Activated CD8-positive, alpha-beta memory T cell treated with anti-CD3 and anti-CD28 coated beads for 4 hours (primary cell): Measurements from ENCODE around the gene ASTN2.

Experiments
- DNase-seq, 2 donors: peaks; one replicate each; pipeline ENCODE4 v3.0.0-alpha.2; 2020; ENCODE audit warnings: low read depth in 2 of 2

The ASTN2 gene

DNA sequence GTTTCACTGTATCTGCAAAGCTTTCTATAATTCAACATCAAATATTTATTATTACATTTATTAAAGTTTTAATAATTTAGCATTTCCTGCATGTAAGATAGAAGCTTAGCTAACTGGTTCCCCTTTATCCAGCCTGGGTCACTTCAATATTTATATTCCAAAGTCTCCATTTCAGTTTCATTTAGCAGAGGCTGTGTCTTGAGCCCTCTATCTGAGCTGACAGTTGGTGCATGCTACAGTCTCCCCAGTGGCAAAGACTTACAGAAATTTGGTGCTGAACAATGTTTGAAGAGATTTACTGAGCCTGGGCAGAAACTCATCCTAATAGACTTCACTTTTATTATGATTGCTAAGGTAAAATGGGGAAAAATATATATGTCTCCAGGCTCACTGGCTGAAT is 448.7 kb downstream of the ASTN2 start:
- no peak for DNase-seq

DNA sequence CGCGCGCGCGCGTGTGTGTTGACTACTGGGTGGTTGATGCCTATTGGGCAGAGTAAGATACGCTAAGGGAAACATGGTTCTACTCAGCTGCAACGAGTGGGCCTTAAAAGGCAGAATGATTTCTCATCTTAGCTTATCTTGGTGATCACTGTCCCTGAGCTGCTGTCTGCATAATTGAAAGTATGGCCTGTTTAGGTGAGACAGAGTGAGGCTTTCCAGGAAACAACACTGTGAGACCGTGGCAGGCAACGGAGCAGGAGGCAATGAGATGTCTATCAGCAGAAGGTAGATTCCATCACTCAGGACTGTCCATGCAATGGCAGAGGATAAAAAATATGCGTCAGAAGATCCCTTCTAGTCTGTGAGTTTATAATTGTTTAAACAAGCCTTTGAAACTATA is 450.6 kb downstream of the ASTN2 start:
- no peak for DNase-seq

DNA sequence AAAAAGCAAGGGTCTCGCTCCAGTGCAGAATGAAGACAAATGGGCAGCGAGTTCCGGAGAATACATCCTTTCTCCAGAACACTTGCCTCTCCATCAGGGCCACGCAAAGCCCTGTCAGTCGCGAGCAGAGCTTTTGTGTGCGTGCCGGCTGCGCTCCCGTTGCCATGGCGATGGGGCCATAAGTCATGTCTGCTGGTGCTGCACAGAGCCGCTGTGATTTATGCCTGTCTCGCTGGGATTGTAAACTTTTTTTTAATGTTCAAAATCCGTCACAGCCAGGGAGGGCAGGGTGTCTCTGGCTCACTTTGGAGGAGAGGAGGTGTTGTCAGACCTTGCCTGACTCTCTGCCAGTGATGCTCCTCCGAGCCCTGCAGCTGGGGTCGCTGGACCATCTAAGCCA is 455.0 kb downstream of the ASTN2 start:
- no peak for DNase-seq

DNA sequence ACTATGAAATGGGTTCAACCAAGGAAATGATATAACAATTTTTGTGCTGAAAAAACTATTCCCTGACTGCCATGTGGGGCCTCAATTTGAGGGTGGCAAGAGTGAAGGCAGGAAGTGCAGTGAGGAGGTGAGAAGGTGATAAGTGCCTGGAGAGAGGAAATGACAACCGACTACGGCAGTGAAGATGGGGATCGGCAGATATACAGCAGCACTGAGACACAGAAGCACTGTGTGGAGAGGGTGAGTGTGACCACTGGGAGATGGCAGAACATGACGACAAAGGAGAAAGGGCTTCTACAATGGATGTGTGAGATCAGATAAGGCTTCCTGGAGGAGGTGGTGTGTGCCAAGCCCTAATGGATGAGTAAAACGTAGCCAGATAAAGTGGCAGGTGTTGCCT is 456.0 kb downstream of the ASTN2 start:
- DNase-seq = no peak

DNA sequence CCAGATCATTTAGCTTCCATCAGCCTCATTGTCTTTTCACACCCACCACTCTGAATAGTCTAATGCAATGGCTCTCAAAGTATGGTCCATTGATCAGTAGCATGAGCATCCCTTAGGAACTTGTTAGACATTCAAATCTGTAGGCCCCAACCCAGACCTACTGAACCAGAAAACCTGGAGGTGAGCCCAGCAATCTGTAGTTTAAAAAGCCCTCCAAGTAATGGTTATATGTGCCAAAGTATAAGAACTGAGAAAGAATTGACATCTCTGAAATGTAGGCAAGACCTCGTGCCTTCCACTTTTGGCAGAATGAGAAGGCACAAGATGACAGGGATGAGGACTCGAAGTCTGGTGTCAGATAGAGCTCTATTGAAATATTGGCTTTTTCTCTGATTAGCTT is 460.1 kb downstream of the ASTN2 start:
- no peak for DNase-seq

DNA sequence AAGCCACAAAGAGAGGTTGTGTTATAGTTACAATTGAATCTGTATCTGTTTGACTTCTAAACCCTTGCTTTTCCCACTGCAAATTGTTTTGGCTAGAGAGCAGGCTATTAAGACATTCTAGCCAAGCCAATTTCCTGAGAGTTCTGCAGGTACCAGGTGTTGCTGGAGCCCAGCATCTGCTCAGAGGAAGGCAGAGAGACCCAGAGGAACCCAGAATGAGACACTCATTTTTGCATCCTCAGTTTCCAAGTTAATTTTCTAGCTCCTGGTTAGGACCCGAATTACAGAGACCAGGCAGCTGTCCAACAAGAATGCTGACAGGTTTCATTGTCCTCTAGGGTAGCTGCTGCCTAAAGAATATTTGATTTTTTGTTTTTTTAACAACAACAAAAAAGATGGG is 461.6 kb downstream of the ASTN2 start:
- DNase-seq = no peak

DNA sequence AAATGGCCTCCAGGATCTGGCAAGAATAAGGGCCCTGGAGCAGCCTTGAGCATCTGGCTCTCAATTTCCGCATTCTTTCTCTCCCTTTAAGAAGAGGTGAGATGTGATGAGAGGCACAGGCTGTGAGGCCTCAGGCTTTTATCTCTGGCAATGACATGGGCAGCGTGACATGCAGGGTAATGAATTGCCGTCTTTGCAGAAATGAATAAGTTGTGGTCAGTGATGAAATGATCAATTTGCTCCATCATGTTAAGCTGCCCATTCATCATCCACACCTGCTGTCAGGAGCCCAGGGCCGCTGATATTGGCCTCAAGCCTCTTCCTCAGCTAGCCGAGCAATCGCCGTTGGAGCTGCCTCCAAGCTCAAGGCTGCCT is 462.4 kb downstream of the ASTN2 start:
- no peak for DNase-seq

DNA sequence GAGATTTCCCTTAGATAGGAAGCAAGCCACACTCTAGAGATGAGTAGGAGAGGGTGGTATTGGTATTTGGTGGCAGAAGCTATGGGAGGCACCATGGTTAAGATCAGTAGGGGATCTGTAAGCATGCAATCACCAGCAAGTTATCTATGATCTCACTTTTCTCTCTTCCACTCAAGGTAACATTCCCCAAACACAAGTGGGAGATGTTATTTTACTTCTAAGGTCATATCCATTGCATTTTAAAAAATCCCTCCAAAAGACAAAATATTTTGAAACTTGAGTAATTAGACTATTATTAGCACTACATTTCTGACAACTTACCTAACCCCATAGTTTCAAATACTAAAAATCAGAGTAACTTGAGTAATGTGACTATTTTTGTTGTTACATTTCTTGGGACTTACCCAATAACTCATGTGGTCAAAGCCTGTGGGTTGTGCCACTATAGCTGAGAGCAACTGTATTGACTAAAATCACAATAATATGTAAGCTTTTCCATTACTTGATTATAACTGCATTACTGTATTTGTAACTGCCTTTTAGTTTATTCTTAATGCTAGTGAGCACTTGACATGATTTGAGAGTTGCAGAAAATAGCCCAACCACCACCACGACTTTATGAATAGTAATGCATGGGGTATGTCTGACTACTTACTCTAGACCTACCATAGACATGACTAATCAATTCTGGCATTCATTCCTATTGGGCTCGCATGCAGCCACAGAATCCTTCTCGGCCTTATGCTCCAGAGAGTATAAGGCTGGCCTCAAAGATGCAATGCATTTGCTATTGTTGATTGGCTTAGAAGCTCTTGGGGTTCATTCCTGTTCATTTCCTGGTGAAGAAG is 463.0 kb downstream of the ASTN2 start:
- no peak for DNase-seq

DNA sequence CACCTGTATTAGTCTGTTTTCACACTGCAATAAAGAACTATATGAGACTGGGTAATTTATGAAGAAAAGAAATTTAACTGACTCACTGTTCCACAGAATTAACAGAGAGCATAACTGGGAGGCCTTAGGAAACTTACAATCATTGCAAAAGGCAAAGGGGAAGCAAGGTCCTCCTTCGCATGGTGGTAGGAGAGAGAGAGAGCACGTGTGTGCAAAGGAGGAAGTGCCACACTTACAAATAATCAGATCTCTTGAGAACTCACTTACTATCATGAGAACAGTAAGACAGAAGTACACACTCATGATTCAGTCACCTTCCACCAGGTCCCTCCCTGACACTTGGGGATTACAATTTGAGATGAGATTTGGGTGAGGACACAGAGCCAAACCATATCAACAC is 469.0 kb downstream of the ASTN2 start:
- no peak for DNase-seq

DNA sequence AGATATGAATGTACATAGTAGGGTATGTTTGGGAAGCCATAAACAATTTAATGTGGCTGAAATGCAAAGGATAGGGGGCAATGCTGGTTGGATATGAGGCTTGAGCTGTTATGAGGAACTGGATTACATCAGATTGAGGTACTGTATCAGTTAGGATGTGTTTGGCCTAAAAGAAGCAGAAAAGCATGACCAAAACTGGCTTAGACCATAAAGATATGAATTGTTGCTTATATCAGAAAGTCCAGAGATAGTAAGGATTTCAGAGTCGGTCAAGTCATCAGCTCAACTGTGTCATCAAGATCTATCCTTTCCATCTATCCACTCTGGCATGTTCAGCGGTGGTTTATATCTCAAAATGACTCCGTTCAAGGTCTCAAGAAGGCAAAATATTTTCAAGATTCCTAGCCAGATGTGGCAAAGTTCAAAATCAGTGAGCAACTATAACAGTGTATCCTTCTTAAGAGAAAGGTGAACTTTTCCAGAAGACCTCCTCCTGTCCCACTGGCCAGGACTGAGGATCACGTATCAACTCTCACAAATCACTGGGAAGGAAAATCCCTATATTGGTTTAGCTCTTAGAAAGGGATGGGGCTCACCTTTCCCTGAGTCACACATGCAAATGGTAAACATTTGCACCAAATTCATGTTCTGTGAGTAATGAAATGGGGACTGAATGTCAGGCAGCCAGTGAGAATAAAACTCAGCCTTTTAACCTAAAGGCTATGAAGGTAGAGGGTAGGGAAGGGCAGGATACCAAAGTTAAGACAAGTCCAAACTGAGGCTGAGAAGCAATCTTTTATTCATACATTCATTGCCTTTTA is 469.9 kb downstream of the ASTN2 start:
- no peak for DNase-seq

DNA sequence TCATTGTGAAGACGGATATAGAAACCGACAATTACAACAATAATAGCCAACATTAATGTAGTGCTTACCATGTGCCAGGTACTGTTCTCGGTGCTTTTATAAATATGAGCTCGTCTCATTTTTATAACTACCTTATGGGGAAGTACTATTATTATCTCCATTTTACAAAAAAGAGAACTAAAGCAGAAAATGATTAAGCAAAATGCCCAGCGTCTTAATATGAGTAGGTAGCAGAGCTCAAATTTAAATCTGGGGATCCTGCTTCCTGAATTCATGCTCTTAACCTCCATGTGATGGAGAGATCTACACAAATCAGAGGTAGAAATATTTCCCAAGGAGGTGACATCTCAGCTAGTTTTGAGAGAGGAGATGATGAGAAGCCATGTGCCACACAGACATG is 470.9 kb downstream of the ASTN2 start:
- no peak for DNase-seq

DNA sequence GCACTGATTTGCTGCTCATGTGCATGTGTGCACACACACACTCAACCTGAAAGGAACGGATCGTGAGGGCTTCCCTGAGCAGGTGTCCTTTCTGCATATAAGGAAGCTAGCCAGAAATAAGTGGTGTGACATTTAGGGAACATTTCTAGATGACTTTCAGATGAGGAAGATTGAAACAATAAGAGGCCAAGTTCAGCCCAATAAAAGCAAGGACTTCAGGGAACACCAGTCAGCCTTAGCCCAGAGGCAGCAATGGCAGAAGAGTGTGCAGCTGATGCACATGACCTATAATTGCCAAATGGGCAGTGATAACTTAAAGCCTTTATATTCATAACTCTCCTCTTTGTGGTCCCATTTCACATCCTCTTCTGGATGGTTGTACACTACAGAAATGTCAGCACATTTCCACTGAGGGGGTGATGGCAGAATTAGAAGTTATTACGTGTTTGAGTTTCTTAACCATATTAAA is 472.2 kb downstream of the ASTN2 start:
- no peak for DNase-seq

DNA sequence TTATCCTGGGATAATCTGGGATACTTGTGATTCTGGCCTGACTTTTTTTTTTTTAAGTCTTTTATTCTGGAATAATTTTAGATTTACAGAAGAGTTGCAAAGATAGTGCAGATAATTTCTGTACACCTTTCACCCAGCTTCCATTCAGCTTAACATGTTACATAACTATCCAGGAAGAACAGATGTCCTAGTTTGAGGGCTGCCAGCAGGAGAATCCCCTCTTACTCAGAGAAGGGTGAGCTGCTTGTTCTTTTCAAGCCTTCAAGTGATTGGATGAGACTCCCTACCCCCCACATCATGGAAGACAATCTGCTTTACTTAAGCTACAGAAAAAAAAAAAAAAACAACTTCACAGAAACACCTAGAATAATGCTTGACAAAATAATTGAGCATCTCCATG is 473.6 kb downstream of the ASTN2 start:
- DNase-seq = no peak

DNA sequence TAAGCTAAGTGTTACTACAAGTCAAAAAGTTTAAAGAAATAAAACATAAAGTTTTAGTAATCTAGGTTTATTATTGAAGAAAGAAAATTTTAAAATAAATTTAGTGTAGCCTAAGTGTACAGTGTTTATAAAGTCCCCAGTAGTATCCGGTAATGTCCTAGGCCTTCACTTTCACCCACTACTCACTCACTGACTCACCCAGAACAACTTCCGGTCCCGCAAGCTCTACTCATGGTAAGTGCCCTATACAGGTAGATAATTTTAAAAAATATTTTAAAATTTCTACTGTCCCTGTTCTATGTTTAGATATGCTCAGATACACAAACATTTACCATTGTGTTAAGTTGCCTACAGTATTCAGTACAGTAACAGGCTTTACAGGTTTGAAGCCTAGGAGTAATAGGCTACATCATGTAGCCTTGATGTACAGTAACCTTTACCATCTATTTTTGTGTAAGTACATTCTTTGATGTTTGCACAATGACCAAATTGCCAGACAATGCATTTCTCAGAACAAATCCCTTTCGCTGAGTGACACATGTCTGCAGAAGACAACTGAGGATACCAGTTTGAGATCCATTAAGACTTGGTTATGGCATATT is 474.1 kb downstream of the ASTN2 start:
- no peak for DNase-seq

DNA sequence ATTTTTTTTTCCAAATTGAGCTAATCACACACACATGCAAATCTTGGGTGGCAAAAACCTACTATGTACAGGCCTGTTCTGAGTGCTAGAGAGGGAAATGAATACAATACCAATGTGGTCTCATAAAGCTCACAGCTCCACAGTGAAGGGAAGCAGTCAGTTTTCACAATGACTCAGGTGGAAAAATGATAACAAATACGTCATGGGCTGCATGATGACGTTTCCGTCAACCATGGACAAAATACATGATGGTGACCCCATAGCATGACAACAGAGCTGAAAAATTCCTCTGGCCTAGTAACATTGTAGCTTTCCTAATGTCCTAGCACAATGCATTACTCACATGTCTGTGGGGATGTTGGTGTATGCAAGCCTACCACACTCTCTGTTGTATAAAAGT is 475.2 kb downstream of the ASTN2 start:
- DNase-seq = no peak

DNA sequence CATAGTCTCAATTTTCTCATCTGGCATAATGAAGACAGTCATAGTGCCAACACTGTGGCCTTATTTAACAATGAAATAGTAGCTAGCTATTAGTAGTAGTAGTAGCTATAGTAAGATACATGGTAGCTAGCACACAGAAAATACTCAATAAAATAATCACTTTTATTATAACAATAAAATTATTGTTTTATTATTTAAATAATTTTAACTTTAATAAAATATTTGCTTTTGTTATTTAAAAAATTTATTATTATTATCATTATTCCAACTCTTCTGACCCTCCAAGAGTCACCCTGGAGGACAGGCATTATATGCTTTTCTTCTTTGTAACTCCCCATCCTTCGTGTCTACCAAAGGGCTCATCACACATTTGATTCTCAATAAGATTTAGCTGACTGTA is 475.7 kb downstream of the ASTN2 start:
- no peak for DNase-seq

DNA sequence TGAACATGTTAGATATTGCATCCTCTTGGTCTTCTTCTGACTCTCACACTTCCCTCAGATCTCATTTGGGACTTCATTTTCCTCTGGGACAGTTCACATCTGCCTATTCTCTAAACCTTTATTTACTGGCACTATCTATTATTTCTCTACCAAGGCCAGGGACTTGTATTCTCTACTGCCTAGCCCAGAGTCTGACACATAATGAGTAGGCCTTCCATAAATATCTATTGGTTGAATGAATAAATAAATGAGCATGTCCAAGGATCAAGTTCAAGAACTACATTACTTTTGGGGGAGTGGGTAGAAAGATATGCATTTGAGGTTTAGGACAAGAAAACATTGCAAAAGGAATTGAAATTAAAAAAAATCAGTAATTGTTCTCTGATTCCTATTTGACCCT is 477.5 kb downstream of the ASTN2 start:
- no peak for DNase-seq

DNA sequence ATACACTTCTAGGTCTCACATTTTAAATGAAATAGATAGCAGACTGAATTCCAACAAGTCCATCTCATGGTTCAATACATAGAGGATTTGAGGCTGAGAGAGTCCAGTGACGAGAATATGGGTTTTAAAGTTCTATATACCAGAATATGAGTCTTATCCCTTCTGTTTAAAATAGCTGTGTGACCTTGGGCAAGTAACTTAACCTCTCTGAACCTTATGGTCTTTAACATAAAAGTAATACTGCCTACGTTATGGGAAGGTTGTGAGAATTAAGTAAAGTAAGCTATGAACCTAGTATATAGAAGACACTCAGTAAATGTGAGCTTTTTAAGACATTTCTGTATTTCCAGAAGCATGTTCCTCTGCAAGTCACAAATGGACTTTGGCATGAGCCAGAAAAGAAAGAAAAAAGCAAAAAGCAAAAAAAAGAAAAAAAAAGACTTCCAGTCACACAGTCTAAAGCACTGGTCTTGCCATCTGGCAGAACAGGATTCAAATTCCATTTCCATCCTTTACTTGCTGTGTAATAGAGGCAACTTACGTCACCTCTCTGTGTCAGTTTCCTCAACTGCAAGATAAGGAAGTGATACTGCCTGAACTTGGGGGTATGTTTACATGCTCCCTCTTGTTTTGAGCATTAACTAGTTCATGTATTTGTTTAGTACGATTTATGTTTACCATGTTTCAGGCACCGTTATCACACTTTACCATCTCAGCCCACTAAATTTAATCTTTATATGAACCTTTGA is 479.5 kb downstream of the ASTN2 start:
- no peak for DNase-seq

DNA sequence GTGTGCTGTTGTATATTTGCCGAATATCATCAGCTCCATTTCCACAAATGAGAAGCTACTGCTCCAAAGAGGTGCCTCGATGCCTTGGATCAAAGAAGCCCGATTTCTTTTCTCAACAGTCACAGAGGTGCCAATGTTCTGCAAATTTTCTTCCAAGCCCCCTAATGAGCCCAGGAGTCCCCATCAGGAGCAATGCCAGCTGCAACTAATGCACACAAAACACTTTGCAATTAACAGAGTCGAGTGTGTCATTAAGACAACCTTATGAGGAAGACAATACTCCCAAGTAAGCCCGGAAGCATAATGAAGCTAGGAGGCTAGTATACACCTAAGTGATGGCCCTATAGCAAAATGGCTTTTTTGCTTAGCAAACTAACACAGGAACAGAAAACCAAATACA is 480.7 kb downstream of the ASTN2 start:
- DNase-seq = no peak

DNA sequence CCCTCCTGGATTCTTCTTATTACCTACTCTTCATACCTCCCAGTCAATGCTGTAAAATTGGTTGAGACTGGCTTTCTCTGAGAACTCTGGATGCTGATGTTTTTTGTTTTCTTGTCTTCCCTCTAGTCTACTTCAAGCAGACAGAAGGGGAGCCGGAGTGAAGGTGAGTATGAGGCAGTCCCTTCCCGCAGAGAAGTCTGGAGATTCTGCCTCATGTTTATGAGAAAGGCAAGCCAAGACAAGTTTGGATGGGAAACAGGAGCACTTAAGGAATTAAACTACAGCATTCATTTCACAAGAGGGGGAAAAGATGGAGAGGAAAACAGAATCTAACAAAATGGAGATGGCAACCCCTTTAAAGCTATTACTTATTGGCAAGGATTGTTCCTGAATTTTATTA is 481.6 kb downstream of the ASTN2 start:
- DNase-seq = no peak

DNA sequence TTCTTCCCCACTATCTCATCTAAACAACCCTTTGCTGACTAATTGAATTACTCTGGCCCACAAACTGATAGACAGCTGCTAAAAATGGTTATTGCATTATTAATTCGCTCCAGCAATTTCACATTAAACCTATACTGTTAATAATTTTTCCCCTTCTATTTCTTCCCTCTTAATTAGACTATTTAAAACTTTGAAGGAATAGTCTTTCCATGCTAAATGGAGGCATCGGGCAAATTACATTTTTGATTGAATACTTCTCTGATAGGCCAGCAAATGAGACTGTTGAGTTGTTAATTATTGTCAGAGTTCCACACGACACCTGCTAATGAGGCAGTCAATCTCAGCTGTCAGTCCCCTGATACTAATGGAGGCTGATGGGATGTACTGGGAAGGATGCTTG is 485.2 kb downstream of the ASTN2 start:
- DNase-seq = no peak

DNA sequence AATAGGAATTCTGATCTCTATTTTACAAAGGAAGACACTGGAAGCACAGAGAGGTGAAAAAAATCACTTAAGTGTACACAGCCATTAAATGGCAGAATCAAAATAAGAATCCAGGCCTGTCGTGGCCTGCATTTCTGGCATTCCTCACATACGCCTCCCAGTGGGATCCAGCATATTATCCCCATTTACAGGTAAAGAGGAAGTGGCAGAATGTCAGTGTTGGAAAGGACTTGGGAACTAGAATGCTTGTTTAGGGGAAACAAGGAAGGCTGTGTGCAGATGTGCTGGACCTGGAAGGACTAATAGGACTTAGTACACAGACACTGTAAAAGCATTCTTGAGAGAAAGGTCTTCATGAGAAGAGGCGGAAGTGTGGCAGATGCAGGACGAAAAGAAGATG is 486.0 kb downstream of the ASTN2 start:
- no peak for DNase-seq
